Effector memory CD8-positive, alpha-beta T cell (primary cell): ENCODE data around the gene FRMD5.
A peak's percentile ranks its signal among the peaks of the same experiment; 100 is the strongest.

Experiments used
- ATAC-seq: fragments of 150-1000 bp; cut with Tn5 transposase; replicated peaks from 2 replicates; pipeline ENCODE4 v1.10.0; 2021; ENCODE audit warnings: mild to moderate bottlenecking, moderate library complexity
- DNase-seq, 3 experiments: peaks; one replicate each; pipeline ENCODE4 v3.0.0; 2021
- H3K27ac Mint-ChIP-seq, 2 donors: one replicate each; pipeline ENCODE4 v1.8.0; 2022; ENCODE audit warnings: mild to moderate bottlenecking in 2 of 2, mixed read lengths in 2 of 2, moderate library complexity in 2 of 2
- H3K27me3 Mint-ChIP-seq, 2 donors: one replicate each; pipeline ENCODE4 v1.8.0; 2022; ENCODE audit warnings: mixed read lengths in 2 of 2
- H3K36me3 Mint-ChIP-seq: one replicate; pipeline ENCODE4 v1.8.0; 2022; ENCODE audit warnings: mild to moderate bottlenecking, moderate library complexity, mixed read lengths; ENCODE audit not compliant: insufficient read depth
- H3K4me1 Mint-ChIP-seq, 2 donors: one replicate each; pipeline ENCODE4 v1.8.0; 2022; ENCODE audit warnings: low read depth in 2 of 2, mixed read lengths in 2 of 2
- H3K4me3 Mint-ChIP-seq, 2 donors: one replicate each; pipeline ENCODE4 v1.8.0; 2022; ENCODE audit warnings: mild to moderate bottlenecking in 2 of 2, mixed read lengths in 2 of 2, moderate library complexity in 2 of 2
- H3K9me3 Mint-ChIP-seq, 2 donors: one replicate each; pipeline ENCODE4 v1.8.0; 2022; ENCODE audit warnings: mixed read lengths in 2 of 2

FRMD5 gene

DNA sequence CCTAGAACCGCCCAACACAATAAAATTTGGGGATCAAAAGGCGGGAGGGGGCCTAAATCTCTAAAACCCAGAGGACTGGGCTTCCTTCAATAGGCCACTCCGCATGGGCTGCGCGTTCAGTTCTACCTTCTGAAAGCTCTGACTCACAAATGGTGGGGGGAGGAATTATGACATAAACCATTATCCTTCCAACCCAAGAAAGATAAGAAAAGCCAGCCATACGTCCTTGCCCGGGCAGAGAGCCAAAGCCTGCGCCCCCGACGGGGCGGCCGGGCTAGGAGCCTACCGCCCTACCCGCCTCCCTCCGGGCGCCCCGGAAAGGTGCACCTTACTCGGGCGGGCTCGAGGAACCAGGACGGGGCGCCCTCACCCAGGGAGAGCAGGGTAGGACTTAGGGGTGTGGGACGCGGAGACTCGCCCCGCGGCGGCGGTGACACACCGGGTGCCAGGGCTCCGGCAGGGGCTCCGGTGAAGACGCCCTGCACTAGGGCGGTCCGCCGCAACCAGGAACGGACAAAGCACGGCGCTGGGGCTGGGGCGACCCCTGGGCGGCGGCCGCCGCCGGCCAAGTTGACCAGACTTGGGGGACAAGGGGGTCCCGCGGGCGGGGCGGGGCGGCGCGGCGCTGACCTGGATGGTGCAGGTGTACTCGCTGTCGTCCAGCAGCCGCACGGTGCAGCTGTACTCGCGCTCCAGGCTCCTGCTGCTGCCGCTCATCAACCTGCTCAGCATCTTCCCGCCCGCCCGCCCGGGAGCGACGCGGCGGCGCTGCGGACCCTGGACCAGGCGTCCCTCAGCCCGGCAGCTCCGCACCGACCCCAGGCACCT, 534 bp downstream of the FRMD5 start:
- Mint-ChIP-seq H3K4me1 (peaks cover 8 to 17% of the 10 kb centered on the region in 2 donors), H3K27me3 (peaks cover 64 to 92% of the 10 kb centered on the region in 2 donors), H3K36me3 (peaks cover 6% of the 10 kb centered on the region), H3K27ac (no peak overlapping the region), H3K4me3 (peak overlapping the region; percentile 84 to 88), H3K9me3 (no peaks in the 10 kb centered on the region)
- ATAC-seq (peak; percentile 38), DNase-seq (peak; percentile 5 to 16 (median 9))

DNA sequence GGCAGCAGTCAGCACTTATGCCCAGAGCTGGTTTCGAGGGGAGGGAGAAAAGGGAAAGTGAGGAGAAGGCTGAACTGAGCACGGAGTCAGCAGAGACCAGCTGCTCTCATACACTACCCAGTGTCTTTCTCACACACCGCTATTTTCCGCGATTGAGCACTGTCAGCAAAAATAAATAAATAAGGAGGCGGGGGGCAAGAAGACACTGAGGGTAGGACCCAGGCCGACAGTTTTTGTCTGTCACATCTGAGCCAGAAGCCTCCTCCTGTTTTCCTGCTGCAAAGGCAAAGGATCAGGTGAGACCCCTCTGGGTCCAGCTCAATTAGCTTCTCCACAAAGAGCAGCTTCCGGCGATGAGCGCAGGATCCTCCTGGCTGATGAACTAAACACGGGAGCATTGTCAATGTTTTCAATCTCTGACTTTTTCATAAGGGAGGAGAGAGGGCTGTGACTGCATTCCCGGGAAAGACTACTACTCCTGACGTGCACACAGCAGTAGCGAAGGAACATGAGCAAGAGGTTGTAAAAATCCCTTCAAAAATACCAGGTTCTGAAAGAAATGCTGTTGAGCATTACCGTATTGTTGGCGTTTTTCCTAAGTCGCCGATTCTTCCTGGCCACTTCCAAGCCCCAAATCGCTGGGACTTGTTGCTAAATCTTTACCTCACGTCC, 1.3 kb downstream of the FRMD5 start:
- no peaks in the 10 kb centered on the region for H3K9me3 Mint-ChIP-seq
- no peak overlapping the region for H3K27ac Mint-ChIP-seq
- ATAC-seq (no peak), DNase-seq (no peak)
- peaks cover 6% of the 10 kb centered on the region for H3K36me3 Mint-ChIP-seq
- H3K4me3 Mint-ChIP-seq: peak overlapping the region; percentile 61 to 63
- H3K27me3 Mint-ChIP-seq: peaks cover 57 to 88% of the 10 kb centered on the region in 2 donors
- H3K4me1 Mint-ChIP-seq: peaks cover 8 to 17% of the 10 kb centered on the region in 2 donors

DNA sequence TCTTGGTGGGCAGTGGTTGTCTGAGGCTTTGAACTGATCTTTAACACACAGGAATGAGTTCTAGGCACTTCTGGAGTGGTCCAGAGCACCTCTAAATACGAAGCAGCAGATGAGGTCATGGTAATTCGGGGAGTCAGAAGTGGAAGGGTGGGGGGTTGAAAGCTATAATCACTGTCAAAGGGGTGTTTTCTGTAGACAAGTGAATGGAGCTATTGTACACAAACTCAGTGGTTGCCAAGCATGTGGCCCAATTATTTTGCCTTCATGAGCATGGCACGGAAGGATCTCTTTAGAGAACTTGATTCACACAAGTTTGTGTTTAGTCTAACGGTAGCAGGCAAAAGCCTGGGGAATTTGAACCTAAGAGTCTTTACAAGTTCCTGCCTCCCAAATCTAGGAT, 6.3 kb downstream of the FRMD5 start:
- Mint-ChIP-seq H3K36me3 (no peaks in the 10 kb centered on the region), H3K4me1 (peaks cover 0 to under 1% of the 10 kb centered on the region in 2 donors), H3K4me3 (no peak overlapping the region), H3K9me3 (no peaks in the 10 kb centered on the region), H3K27me3 (peaks cover 34 to 67% of the 10 kb centered on the region in 2 donors), H3K27ac (no peak overlapping the region)
- DNase-seq (no peak), ATAC-seq (no peak)

DNA sequence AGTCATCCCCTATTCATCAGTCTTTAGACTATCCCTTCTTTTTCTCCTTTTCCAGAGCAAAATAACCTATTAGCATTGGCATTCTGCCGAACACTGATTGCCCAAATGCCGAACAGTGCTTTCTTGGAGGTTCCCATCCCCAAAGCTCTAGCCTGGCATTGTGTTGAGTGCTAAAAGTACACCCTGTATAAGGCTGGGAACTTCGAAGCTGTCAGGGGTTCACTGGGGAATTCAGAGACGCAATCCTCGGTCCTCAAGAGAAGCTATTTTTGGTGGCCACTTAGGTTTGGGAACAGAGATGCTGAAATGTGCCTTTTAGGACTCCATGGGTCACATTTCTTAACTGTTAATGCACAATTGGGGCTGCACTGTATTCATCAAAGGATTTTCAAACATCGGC, 8.4 kb downstream of the FRMD5 start:
- H3K9me3 Mint-ChIP-seq: no peaks in the 10 kb centered on the region
- H3K27me3 Mint-ChIP-seq: peaks cover 22 to 60% of the 10 kb centered on the region in 2 donors
- no peak overlapping the region for H3K27ac Mint-ChIP-seq
- ATAC-seq: no peak
- no peak for DNase-seq
- H3K4me1 Mint-ChIP-seq: no peaks in the 10 kb centered on the region
- H3K4me3 Mint-ChIP-seq: no peak overlapping the region
- no peaks in the 10 kb centered on the region for H3K36me3 Mint-ChIP-seq

DNA sequence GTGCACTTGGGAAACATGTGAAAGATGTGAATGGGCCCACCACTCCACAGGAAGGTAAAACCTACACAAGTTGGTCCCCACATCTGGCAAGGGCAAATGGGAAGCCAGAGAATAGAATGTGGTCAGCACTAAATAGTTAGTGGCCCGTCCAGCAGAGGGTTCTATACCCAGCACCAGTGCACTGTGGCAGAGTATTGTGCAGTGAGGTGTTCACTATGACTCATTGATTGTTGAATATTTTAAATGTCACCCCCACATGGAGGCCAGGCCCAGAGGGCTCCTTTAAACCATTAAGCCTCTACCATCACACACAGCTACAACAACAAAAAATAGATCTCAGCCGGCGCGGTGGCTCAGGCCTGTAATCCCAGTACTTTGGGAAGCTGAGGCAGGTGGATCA, 11.7 kb downstream of the FRMD5 start:
- Mint-ChIP-seq H3K9me3 (no peaks in the 10 kb centered on the region), H3K27ac (no peak overlapping the region), H3K4me3 (no peak overlapping the region), H3K27me3 (peaks cover 23 to 40% of the 10 kb centered on the region in 2 donors), H3K36me3 (no peaks in the 10 kb centered on the region), H3K4me1 (no peaks in the 10 kb centered on the region)
- DNase-seq (no peak), ATAC-seq (no peak)

DNA sequence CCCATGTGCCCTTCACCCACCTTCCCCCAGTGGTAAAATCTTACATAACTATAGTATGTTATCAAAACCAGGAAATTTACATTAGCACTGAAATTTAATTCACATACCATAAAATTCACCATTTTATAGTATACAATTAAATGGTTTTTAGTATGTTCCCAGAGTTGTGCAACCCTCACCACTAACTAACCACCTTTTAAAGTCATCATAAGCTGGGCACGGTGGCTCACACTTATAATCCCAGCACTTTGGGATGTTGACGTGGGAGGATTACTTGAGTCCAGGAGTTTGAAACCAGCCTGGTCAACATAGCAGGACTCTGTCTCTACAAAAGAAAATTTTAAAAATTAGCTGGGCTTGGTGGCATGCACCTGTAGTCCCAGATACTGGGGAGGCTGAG, 13.7 kb downstream of the FRMD5 start:
- Mint-ChIP-seq H3K9me3 (no peaks in the 10 kb centered on the region), H3K27ac (no peak overlapping the region), H3K27me3 (peaks cover 20 to 39% of the 10 kb centered on the region in 2 donors), H3K4me3 (no peak overlapping the region), H3K36me3 (no peaks in the 10 kb centered on the region), H3K4me1 (no peaks in the 10 kb centered on the region)
- DNase-seq (no peak), ATAC-seq (no peak)

DNA sequence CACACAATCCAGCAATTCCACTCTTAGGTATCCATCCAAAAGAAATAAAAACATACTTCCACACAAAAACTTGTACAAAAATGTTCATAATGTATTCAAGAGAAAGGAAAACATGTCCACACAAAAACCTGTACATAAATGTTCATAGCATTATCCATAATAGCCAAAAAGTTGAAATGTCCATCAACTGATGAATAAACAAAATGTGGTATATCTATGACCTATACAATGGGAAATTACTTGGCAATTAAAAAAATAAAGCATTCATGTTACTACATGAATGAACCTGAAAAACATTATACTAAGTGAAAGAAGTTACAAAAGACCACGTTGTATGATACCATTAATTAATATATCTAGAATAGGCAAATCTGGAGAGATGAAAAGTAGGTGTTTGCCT, 17.9 kb downstream of the FRMD5 start:
- H3K27ac Mint-ChIP-seq: no peak overlapping the region
- ATAC-seq: no peak
- H3K4me3 Mint-ChIP-seq: no peak overlapping the region
- no peaks in the 10 kb centered on the region for H3K9me3 Mint-ChIP-seq
- H3K36me3 Mint-ChIP-seq: no peaks in the 10 kb centered on the region
- no peak for DNase-seq
- no peaks in the 10 kb centered on the region for H3K4me1 Mint-ChIP-seq
- H3K27me3 Mint-ChIP-seq: peaks cover 32 to 49% of the 10 kb centered on the region in 2 donors

DNA sequence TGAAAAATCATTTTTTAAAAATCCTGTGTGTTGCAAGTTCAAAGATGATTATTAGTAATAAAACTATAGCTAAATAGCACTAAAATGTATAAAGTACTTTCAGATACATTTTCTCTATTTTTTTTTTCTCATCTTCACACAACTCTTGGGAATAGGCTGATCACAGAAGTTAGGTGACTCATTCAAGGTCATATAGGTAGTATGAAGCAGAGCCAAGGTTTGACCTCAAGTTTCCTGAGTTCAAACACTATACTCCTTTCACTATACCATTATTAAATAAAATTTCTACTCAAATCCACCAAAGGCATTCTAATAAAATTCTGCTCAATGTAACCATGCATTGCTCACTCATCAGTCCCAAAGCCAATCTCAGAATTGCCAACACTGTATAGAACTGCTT, 21.3 kb downstream of the FRMD5 start:
- Mint-ChIP-seq H3K9me3 (no peaks in the 10 kb centered on the region), H3K36me3 (no peaks in the 10 kb centered on the region), H3K27ac (no peak overlapping the region), H3K27me3 (peaks cover 49% of the 10 kb centered on the region in 2 donors), H3K4me3 (no peak overlapping the region), H3K4me1 (no peaks in the 10 kb centered on the region)
- DNase-seq (no peak), ATAC-seq (no peak)

DNA sequence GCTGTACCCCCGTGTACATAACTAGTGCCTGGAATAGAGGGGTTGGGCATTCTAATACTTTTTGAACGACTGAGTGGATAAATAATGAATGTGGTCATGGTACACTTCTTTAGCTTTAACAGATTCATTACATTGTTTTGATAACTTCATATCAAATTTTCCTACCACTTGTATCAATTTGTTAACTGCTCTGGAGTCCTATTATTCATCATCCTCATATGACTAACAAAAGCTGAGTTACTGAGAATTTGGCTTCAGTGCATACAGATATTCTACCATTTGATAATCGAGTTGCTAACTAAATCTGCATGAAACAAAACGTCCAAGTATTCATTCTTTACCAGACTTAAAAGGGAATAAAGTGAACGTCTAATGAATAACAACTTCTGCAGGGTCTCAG, 31.7 kb downstream of the FRMD5 start:
- ATAC-seq (no peak), DNase-seq (no peak)
- no peaks in the 10 kb centered on the region for H3K36me3 Mint-ChIP-seq
- H3K9me3 Mint-ChIP-seq: no peaks in the 10 kb centered on the region
- no peak overlapping the region for H3K4me3 Mint-ChIP-seq
- peaks cover 34% of the 10 kb centered on the region in 2 donors for H3K27me3 Mint-ChIP-seq
- H3K4me1 Mint-ChIP-seq: no peaks in the 10 kb centered on the region
- H3K27ac Mint-ChIP-seq: no peak overlapping the region

DNA sequence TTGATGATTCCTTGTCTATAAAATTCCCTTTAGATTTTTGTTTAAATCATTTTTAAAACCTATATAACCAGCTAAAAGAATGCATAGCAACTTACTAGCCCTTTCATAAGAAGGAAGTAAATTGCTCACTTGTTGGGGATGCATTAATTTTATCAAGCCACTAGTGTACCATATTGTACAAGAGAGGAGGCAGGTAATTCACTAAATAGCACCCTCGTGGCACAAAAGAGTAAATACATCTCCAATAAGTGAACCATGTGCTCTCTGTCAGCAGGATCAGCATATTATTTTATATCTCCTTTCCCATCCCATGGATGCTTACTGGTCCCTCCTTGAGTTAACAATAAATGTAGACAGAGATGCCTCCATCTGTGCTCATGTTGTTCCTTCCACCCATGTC, 34.3 kb downstream of the FRMD5 start:
- Mint-ChIP-seq H3K27ac (no peak overlapping the region), H3K4me1 (no peaks in the 10 kb centered on the region), H3K9me3 (no peaks in the 10 kb centered on the region), H3K27me3 (peaks cover 41 to 42% of the 10 kb centered on the region in 2 donors), H3K4me3 (no peak overlapping the region), H3K36me3 (no peaks in the 10 kb centered on the region)
- DNase-seq: no peak
- ATAC-seq: no peak

DNA sequence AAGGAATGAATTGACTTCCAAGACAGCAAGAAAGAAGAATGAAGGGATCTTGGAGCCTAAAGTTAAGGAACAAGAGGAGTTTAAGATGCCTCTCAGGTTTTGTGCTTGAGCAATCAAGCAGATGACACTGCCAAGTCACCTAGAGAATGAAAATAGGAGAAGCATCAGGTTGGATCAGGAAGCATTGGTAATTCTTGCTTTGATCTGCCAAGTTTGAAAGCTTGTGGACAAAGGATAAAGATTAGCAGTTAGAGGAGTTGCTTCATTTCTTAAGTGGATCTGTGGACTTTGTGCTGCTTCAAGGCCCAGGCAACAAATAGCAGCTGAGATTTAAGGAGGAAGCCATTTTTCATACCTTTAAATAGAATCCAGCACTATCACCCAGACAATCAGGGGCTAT, 35.6 kb downstream of the FRMD5 start:
- peaks cover 41 to 46% of the 10 kb centered on the region in 2 donors for H3K27me3 Mint-ChIP-seq
- DNase-seq (no peak), ATAC-seq (no peak)
- H3K4me3 Mint-ChIP-seq: no peak overlapping the region
- H3K27ac Mint-ChIP-seq: no peak overlapping the region
- H3K4me1 Mint-ChIP-seq: no peaks in the 10 kb centered on the region
- no peaks in the 10 kb centered on the region for H3K36me3 Mint-ChIP-seq
- H3K9me3 Mint-ChIP-seq: no peaks in the 10 kb centered on the region

DNA sequence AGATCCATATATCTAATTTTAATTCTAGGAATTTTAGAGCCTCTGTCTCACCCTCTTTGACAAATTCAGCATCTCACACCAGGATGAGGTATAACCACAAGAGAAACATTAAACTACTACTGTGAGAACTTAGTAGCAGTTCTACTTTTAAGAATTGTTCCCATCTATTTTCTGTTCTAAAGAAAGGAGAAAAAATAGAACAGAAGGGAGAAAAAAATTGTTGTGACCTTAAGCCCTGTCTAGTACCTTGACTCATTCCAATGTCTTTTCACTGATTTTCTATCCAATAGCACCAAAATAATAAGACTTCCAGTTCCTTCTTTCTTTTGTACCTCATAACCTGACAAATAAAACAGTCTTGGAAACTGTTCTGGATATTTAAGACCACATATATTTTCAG, 37.0 kb downstream of the FRMD5 start:
- no peak for DNase-seq
- Mint-ChIP-seq H3K9me3 (no peaks in the 10 kb centered on the region), H3K36me3 (no peaks in the 10 kb centered on the region), H3K27me3 (peaks cover 45 to 53% of the 10 kb centered on the region in 2 donors), H3K4me1 (no peaks in the 10 kb centered on the region), H3K4me3 (no peak overlapping the region), H3K27ac (no peak overlapping the region)
- ATAC-seq: no peak

DNA sequence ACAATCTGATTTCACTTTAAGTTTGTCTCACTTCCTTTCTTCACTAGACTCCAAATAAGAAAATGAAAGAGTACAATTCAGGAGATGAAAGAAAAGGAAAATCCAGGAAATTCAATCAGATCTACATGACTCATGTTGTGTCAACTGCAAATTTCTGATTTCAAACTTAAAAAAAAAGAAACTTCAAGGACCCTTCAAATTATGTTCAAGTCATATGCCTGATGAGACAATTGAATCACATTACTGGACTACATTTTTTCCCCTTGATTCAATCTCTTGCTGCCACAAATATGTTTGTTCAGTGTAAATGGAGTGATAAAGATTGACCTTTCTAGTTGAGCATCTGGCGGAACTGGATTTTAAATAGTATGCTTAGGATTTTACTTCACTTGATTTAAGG, 37.4 kb downstream of the FRMD5 start:
- Mint-ChIP-seq H3K36me3 (no peaks in the 10 kb centered on the region), H3K4me3 (no peak overlapping the region), H3K4me1 (no peaks in the 10 kb centered on the region), H3K27ac (no peak overlapping the region), H3K9me3 (no peaks in the 10 kb centered on the region), H3K27me3 (peaks cover 46 to 53% of the 10 kb centered on the region in 2 donors)
- DNase-seq (no peak), ATAC-seq (no peak)

DNA sequence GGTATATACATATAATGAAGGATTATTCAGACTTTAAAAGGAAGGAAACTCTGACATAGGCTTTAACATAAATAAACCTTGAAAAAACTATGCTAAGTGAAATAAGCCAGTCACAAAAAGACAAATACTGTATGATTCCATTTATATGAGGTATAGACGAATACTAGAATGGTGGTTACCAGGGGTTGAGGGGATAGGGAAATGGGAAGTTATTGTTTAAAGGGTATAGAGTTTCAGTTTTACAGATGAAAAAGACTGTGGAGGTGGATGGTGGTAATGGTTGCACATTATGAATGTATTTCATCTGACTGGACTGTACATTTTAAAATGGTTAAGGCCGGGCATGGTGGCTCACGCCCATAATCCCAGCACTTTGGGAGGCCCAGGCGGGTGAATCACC, 41.7 kb downstream of the FRMD5 start:
- H3K4me1 Mint-ChIP-seq: no peaks in the 10 kb centered on the region
- ATAC-seq (no peak), DNase-seq (no peak)
- no peaks in the 10 kb centered on the region for H3K36me3 Mint-ChIP-seq
- no peak overlapping the region for H3K27ac Mint-ChIP-seq
- no peak overlapping the region for H3K4me3 Mint-ChIP-seq
- peaks cover 48 to 56% of the 10 kb centered on the region in 2 donors for H3K27me3 Mint-ChIP-seq
- no peaks in the 10 kb centered on the region for H3K9me3 Mint-ChIP-seq
